Ascending aorta (tissue), 2 donors: Measurements from ENCODE around the gene RANGRF. TPM values are rescaled to one million over a fixed set of nuclear protein-coding genes. Genes with fewer than 3 reads are reported as not detected.

Experiments
- DNase-seq, 2 donors: peaks; one replicate each; pipeline ENCODE4 v3.0.0-alpha.2; 2019; ENCODE audit warnings: low spot score in 2 of 2
- H3K27ac ChIP-seq, 2 donors: fragments of 200-600 bp; sonication (generic); one replicate each; pipeline ENCODE4 v1.5.1; 2016 to 2017; ENCODE audit warnings: mild to moderate bottlenecking in 1 of 2
- H3K27me3 ChIP-seq: fragments of 200-600 bp; sonication (generic); one replicate; pipeline ENCODE4 v1.5.1; 2017
- H3K36me3 ChIP-seq, 2 donors: fragments of 200-600 bp; sonication (generic); one replicate each; pipeline ENCODE4 v1.5.1; 2016
- H3K4me1 ChIP-seq, 2 donors: fragments of 200-600 bp; sonication (generic); one replicate each; pipeline ENCODE4 v1.5.1; 2016 to 2017; ENCODE audit warnings: mild to moderate bottlenecking in 1 of 2
- H3K4me3 ChIP-seq, 2 donors: fragments of 200-600 bp; sonication (generic); one replicate each; pipeline ENCODE4 v1.5.1; 2016 to 2017; ENCODE audit warnings: mild to moderate bottlenecking in 1 of 2
- H3K9me3 ChIP-seq, 2 donors: fragments of 200-600 bp; sonication (generic); one replicate each; pipeline ENCODE4 v1.5.1; 2016
- intact Hi-C: fragments of 100-400 bp; cut with DNase I; formaldehyde crosslinking; loops from one replicate; pipeline ENCODE4 v1.15.1; 2023
- total RNA-seq: library from RNA; depleted of rRNA; stranded (reverse); fragments of >200 nt; gene quantifications from one replicate; pipeline ENCODE4 v1.1.0, GENCODE V29; 2016
- TF ChIP-seq, protein P1 (sequence below), 3 experiments: fragments of 200-600 bp in 2 of 3; fragments of 450-650 bp in 1 of 3; sonication (generic) in 2 of 3; IDR thresholded peaks; one replicate each; pipeline ENCODE4 v1.5.1; 2016 to 2019; ENCODE audit warnings: antibody characterized with exemption in 3 of 3, mild to moderate bottlenecking in 1 of 3, moderate library complexity in 1 of 3

The RANGRF gene
- total RNA-seq, 1 donor from 2014 or later, result 15.5 TPM

DNA sequence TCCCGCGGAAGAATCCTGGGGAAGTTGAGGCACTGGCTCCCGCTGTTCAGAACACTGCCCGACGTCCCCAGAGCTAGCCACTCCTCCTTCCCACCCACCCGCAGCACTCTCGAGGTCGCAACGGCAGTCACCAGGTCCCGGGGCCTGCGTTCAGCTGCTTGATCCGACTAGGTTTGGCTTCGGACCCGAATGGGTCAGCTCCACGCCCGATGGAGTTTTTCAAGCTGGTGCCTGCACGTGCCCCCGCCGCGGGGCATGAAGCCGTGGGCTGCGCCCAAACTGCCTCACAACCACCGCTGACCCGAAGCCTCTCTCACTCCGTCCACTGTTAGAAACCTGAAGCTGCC is 38.8 kb downstream of the RANGRF start:
- no peaks in the 10 kb centered on the region for H3K27me3 ChIP-seq
- H3K27ac ChIP-seq, result no peak overlapping the region
- TF ChIP-seq, protein P1, sequence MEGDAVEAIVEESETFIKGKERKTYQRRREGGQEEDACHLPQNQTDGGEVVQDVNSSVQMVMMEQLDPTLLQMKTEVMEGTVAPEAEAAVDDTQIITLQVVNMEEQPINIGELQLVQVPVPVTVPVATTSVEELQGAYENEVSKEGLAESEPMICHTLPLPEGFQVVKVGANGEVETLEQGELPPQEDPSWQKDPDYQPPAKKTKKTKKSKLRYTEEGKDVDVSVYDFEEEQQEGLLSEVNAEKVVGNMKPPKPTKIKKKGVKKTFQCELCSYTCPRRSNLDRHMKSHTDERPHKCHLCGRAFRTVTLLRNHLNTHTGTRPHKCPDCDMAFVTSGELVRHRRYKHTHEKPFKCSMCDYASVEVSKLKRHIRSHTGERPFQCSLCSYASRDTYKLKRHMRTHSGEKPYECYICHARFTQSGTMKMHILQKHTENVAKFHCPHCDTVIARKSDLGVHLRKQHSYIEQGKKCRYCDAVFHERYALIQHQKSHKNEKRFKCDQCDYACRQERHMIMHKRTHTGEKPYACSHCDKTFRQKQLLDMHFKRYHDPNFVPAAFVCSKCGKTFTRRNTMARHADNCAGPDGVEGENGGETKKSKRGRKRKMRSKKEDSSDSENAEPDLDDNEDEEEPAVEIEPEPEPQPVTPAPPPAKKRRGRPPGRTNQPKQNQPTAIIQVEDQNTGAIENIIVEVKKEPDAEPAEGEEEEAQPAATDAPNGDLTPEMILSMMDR (IDR thresholded peaks at IDR 0.05), result no peak
- DNase-seq, result no peak
- no peaks in the 10 kb centered on the region for H3K36me3 ChIP-seq
- H3K4me3 ChIP-seq, result peak overlapping the region; percentile 54 to 70
- H3K4me1 ChIP-seq, result peaks cover 3 to 8% of the 10 kb centered on the region in 2 donors
- intact Hi-C loops, result no loop called here
- H3K9me3 ChIP-seq, result no peaks in the 10 kb centered on the region

GRCh38 chr17:8332128-8332527 is 43.7 kb downstream of the RANGRF start:
- Histone ChIP-seq H3K4me3 (no peak overlapping the region), H3K9me3 (no peaks in the 10 kb centered on the region), H3K27me3 (no peaks in the 10 kb centered on the region), H3K4me1 (peaks cover 0 to 3% of the 10 kb centered on the region in 2 donors), H3K27ac (no peak overlapping the region), H3K36me3 (no peaks in the 10 kb centered on the region)
- TF ChIP-seq, protein P1 (IDR thresholded peaks at IDR 0.05), result no peak
- intact Hi-C loops, result no loop called here
- no peak for DNase-seq

GRCh38 chr17:8332688-8333087 is 44.2 kb downstream of the RANGRF start:
- Histone ChIP-seq H3K36me3 (no peaks in the 10 kb centered on the region), H3K27ac (no peak overlapping the region), H3K4me1 (no peaks in the 10 kb centered on the region), H3K4me3 (no peak overlapping the region), H3K9me3 (no peaks in the 10 kb centered on the region), H3K27me3 (no peaks in the 10 kb centered on the region)
- intact Hi-C loops, result no loop called here
- TF ChIP-seq, protein P1 (IDR thresholded peaks at IDR 0.05), result no peak
- no peak for DNase-seq

- H3K27me3 ChIP-seq, result no peaks in the 10 kb centered on the region
- H3K4me3 ChIP-seq, result no peak overlapping the region
- no peak overlapping the region for H3K27ac ChIP-seq
- no peaks in the 10 kb centered on the region for H3K36me3 ChIP-seq
- intact Hi-C loops, result no loop called here
- no peak for DNase-seq
- TF ChIP-seq, protein P1 (IDR thresholded peaks at IDR 0.05), result no peak
- no peaks in the 10 kb centered on the region for H3K9me3 ChIP-seq
- no peaks in the 10 kb centered on the region for H3K4me1 ChIP-seq
These were observed 44.8 kb downstream of the RANGRF start for GRCh38 chr17:8333281-8333680.

- Histone ChIP-seq H3K9me3 (no peaks in the 10 kb centered on the region), H3K36me3 (no peaks in the 10 kb centered on the region), H3K27ac (no peak overlapping the region), H3K4me1 (no peaks in the 10 kb centered on the region), H3K4me3 (peak overlapping the region in 1 of 2 donors; percentile 53), H3K27me3 (no peaks in the 10 kb centered on the region)
- TF ChIP-seq, protein P1 (IDR thresholded peaks at IDR 0.05), result no peak
- intact Hi-C loops, result no loop called here
- DNase-seq, result no peak
These were observed 49.6 kb downstream of the RANGRF start for GRCh38 chr17:8337802-8338752.
